ENCODE measurements around the gene MKS1. TPM values are rescaled to one million over a fixed set of nuclear protein-coding genes. Genes with fewer than 3 reads are reported as not detected.

The MKS1 gene
- total RNA-seq, 4 donors from 2014 or later, result 2.2 to 6.7 (median 2.8) TPM

- intact Hi-C loops (cut with DNase I; ENCODE audit: low total_unique reads), result no loop called here
- in situ Hi-C loops (cut with MboI; ENCODE audit: low sequenced_read_pairs in 4 of 4), result no loop called here
- no peak for DNase-seq
Measured at GRCh38 chr17:58254803-58255202, 35.7 kb upstream of the MKS1 start.

DNA sequence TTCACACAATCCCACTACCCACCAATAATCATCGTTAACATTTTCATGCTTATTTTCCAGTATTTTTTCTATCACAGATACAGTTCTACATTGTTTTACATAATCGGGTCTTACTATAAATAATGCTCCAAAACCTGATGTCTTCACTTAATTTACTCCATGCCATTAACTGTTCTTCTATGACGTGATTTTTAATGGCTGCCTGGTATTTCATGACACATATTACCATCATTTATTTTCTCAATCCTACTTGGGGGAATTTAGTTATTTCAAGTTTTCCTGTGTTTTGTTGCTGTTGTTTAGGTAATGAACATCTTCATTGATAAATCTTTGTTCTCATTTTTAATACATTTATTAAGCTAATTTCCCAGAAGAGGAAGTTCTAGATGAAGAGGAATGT, 34.0 kb upstream of the MKS1 start:
- Histone ChIP-seq H3K4me1 (peaks cover 0 to 10% of the 10 kb centered on the region in 2 donors), H3K36me3 (no peaks in the 10 kb centered on the region), H3K27me3 (peaks cover 11 to 18% (median 14%) of the 10 kb centered on the region in 3 donors), H3K9me3 (no peaks in the 10 kb centered on the region), H3K27ac (no peak overlapping the region), H3K4me3 (no peak overlapping the region)
- TF ChIP-seq POLR2A (IDR thresholded peaks at IDR 0.05), result no peak
- no peak for TF ChIP-seq CTCF (IDR thresholded peaks at IDR 0.05 in 4 of 5, conservative IDR thresholded peaks at IDR 0.05 in 1 of 5)
- ATAC-seq (no peak), DNase-seq (no peak)
- intact Hi-C loops (cut with DNase I; ENCODE audit: low total_unique reads) (no loop called here), in situ Hi-C loops (cut with MboI; ENCODE audit: low sequenced_read_pairs in 4 of 4) (no loop called here)

More at GRCh38 chr17:58254803-58255202, 35.7 kb upstream of the MKS1 start:
- Histone ChIP-seq H3K27me3 (peaks cover 4 to 11% (median 7%) of the 10 kb centered on the region in 3 donors), H3K36me3 (no peaks in the 10 kb centered on the region), H3K27ac (no peak overlapping the region), H3K4me3 (no peak overlapping the region), H3K9me3 (no peaks in the 10 kb centered on the region), H3K4me1 (peaks cover 0 to 2% of the 10 kb centered on the region in 2 donors)
- ATAC-seq, result no peak
- TF ChIP-seq CTCF (IDR thresholded peaks at IDR 0.05 in 4 of 5, conservative IDR thresholded peaks at IDR 0.05 in 1 of 5) (no peak), POLR2A (IDR thresholded peaks at IDR 0.05) (no peak)

- Histone ChIP-seq H3K27ac (no peak overlapping the region), H3K4me1 (peaks cover 0 to 10% of the 10 kb centered on the region in 2 donors), H3K27me3 (peaks cover 11 to 18% (median 14%) of the 10 kb centered on the region in 3 donors), H3K4me3 (no peak overlapping the region), H3K9me3 (no peaks in the 10 kb centered on the region), H3K36me3 (no peaks in the 10 kb centered on the region)
- TF ChIP-seq CTCF (IDR thresholded peaks at IDR 0.05 in 4 of 5, conservative IDR thresholded peaks at IDR 0.05 in 1 of 5) (no peak), POLR2A (IDR thresholded peaks at IDR 0.05) (no peak)
- no peak for ATAC-seq
- no peak for DNase-seq
- in situ Hi-C loops (cut with MboI; ENCODE audit: low sequenced_read_pairs in 4 of 4) (no loop called here), intact Hi-C loops (cut with DNase I; ENCODE audit: low total_unique reads) (no loop called here)
Measured at GRCh38 chr17:58252141-58252540, 33.1 kb upstream of the MKS1 start.

DNA sequence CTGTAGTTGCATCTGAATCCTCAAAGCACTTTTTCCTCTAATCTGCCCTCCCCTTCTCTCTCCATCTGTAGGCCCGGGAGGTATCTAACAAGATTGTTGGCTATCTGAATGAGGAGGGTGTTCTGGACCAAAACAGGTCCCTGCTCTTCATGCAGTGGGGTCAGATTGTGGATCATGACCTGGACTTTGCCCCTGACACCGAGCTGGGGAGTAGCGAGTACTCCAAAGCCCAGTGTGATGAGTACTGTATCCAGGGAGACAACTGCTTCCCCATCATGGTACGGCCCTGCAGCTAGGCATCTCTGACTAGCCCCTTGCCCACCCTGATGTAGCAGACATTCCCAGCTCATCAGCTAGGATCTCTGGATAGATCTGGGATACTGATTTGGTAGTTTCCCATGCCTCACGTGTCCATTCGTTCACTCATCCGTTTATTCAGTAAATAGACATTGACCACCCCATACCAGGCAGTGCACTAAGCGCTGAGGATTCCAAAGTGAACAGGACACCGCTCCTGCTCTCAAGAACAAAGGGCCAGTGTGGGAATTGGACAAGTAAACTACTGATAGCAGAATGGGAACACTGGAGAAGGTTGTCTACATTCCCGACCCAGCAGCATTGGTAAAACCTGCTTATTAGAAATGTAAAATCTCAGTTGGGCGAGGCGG, 31.4 kb upstream of the MKS1 start:
- H3K27me3 ChIP-seq, result peaks cover 11 to 23% (median 14%) of the 10 kb centered on the region in 3 donors
- H3K4me3 ChIP-seq, result no peak overlapping the region
- peaks cover 0 to 10% of the 10 kb centered on the region in 2 donors for H3K4me1 ChIP-seq
- H3K9me3 ChIP-seq, result no peaks in the 10 kb centered on the region
- no peaks in the 10 kb centered on the region for H3K36me3 ChIP-seq
- no peak for ATAC-seq
- in situ Hi-C loops (cut with MboI; ENCODE audit: low sequenced_read_pairs in 4 of 4) (no loop called here), intact Hi-C loops (cut with DNase I; ENCODE audit: low total_unique reads) (no loop called here)
- no peak overlapping the region for H3K27ac ChIP-seq
- no peak for DNase-seq
- TF ChIP-seq POLR2A (IDR thresholded peaks at IDR 0.05) (no peak), CTCF (IDR thresholded peaks at IDR 0.05 in 4 of 5, conservative IDR thresholded peaks at IDR 0.05 in 1 of 5) (no peak)

Measured in gastrocnemius medialis (tissue), 4 donors.